SIG-M5 (cell line): ENCODE measurements around the gene PLCH1.
"Not testable (repeated sequence)": the region's sequence is repeated elsewhere in the genome, so short reads cannot be mapped to it uniquely, and the experiment has no call there.

Experiments
- DNase-seq: peaks from one replicate; lab custom pipeline; 2025; lab: John Stamatoyannopoulos, UW

The PLCH1 gene

GRCh38 chr3:155417119-155417517 is 327.8 kb downstream of the PLCH1 start:
- no peak for DNase-seq

- DNase-seq = no peak
Observed at GRCh38 chr3:155416500-155417118, 328.3 kb downstream of the PLCH1 start.

GRCh38 chr3:155412904-155413303 is 332.0 kb downstream of the PLCH1 start:
- no peak for DNase-seq

GRCh38 chr3:155411500-155412223 is 333.2 kb downstream of the PLCH1 start:
- DNase-seq = no peak

GRCh38 chr3:155409336-155409735 is 335.5 kb downstream of the PLCH1 start:
- DNase-seq = no peak

- DNase-seq = no peak
Observed at GRCh38 chr3:155407971-155408370, 336.9 kb downstream of the PLCH1 start.

GRCh38 chr3:155407331-155407730 is 337.5 kb downstream of the PLCH1 start:
- no peak for DNase-seq

GRCh38 chr3:155404486-155404885 is 340.4 kb downstream of the PLCH1 start:
- no peak for DNase-seq

GRCh38 chr3:155402656-155403055 is 342.2 kb downstream of the PLCH1 start:
- no peak for DNase-seq

- DNase-seq = no peak
Observed at GRCh38 chr3:155398046-155398445, 346.8 kb downstream of the PLCH1 start.

GRCh38 chr3:155394896-155395295 is 350.0 kb downstream of the PLCH1 start:
- DNase-seq = not testable (repeated sequence)

GRCh38 chr3:155394240-155394639 is 350.6 kb downstream of the PLCH1 start:
- no peak for DNase-seq

- DNase-seq = no peak
Observed at GRCh38 chr3:155393316-155393715, 351.6 kb downstream of the PLCH1 start.

- DNase-seq = no peak
Observed at GRCh38 chr3:155392138-155392537, 352.7 kb downstream of the PLCH1 start.

GRCh38 chr3:155391551-155391958 is 353.3 kb downstream of the PLCH1 start:
- no peak for DNase-seq

GRCh38 chr3:155391104-155391503 is 353.8 kb downstream of the PLCH1 start:
- DNase-seq = no peak

- no peak for DNase-seq
Observed at GRCh38 chr3:155390351-155390750, 354.5 kb downstream of the PLCH1 start.

- DNase-seq = no peak
Observed at GRCh38 chr3:155388417-155388816, 356.5 kb downstream of the PLCH1 start.

- DNase-seq = no peak
Observed at GRCh38 chr3:155387571-155387970, 357.3 kb downstream of the PLCH1 start.

- DNase-seq = no peak
Observed at GRCh38 chr3:155386919-155387318, 358.0 kb downstream of the PLCH1 start.

GRCh38 chr3:155385896-155386625 is 358.8 kb downstream of the PLCH1 start:
- DNase-seq = no peak

- DNase-seq = no peak
Observed at GRCh38 chr3:155382396-155383042, 362.4 kb downstream of the PLCH1 start.

- DNase-seq = no peak
Observed at GRCh38 chr3:155377847-155378246, 367.0 kb downstream of the PLCH1 start.
